Embryonic facial prominence (tissue), 1 donor: Measurements from ENCODE around the gene JAK1.

Source experiments
- DNase-seq: peaks from one replicate; pipeline ENCODE4 v3.0.0-alpha.2; 2016; ENCODE audit errors: extremely low spot score

Gene JAK1

GRCh38 chr1:64866689-64867088 is 99.7 kb downstream of the JAK1 start:
- no peak for DNase-seq

DNA sequence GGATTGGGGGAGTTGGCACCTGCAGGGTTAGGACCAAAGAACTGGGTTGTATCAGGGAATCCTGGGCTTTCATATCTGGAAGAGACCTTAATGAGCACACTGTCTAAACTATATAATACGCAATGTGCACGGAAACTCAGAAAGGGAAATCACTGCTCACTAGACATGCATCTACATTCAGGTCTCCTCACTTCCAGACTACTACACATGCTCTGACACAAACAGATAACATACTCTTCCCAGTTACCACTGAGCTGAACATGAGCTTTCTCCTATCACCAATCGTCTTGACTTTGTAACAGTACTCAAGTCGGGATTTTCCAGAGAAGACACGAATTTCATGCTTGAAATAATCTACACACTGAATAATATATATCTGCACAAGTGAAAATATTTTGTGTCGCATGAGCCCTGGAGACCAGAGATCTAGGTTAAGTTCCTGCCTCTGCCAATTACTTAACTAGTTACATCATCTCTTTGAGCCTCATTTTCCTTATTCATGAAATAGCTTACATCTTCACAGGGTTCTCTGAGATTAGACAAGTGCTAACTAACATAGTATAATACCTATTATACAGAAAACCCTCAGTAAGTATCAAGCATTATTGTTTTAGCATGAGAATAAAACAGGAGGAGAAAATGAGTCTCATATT is 101.1 kb downstream of the JAK1 start:
- no peak for DNase-seq

- no peak for DNase-seq
Measured at GRCh38 chr1:64864018-64864940, 102.1 kb downstream of the JAK1 start.

DNA sequence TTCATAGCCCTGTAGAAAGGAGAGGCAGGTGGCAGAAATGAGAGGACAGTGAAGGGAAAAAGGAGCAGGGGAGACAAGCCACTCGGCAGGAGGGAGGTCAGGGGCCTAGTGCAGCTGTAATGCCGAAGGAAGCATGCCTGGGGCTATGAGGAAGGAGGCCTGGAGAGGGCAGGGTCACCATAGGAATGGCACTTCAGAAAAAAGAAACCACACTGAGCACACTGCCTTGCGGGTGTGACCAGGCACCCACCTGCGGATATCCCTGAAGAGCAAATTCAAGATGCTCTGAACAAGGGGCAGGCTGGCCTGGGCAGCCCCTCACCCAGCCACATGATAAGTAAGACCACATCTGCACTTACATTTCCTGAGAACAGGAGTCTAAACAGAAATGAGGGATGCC is 104.7 kb downstream of the JAK1 start:
- DNase-seq, result no peak

DNA sequence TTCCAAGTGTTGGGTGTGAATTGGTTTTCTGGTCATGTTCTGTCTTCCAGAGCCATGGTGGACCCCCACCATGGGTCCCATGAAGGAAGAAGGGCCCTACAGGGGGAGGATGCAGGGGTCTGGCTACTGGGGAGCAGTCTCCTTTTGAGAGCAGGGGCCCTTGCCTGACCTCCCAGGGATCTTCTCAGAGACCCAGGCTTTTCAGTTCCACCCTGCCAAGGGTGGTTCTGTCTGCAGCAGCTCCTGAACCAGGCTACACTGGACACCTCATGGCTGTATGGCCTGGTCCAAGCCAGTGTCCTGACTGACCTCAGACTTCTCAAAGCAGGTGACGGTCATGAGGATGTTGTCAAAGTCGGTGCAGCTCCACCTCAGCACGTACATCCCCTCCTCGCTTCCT is 109.0 kb downstream of the JAK1 start:
- no peak for DNase-seq

GRCh38 chr1:64856553-64856952 is 109.8 kb downstream of the JAK1 start:
- no peak for DNase-seq

GRCh38 chr1:64855557-64855956 is 110.8 kb downstream of the JAK1 start:
- no peak for DNase-seq

DNA sequence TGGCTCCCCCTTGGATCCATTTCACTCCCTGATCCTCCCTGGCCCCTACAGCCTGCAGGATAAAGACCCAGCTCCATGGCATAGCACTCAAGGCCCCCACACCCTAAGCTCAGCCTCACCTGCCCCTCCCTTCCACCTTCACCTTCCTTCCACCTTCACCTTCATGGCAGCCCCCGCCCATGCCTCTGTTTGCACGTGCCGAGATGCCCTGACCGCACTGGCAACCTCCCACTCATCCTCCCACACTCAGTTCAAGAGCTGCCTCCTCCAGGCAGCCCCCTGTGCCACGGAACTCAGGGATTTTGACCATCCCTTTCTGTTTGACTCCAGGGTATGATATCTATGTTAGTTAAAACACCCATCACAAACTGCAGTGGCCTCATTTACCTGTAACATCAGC is 111.7 kb downstream of the JAK1 start:
- no peak for DNase-seq

GRCh38 chr1:64851664-64852063 is 114.7 kb downstream of the JAK1 start:
- no peak for DNase-seq

- no peak for DNase-seq
Measured at GRCh38 chr1:64850846-64851245, 115.5 kb downstream of the JAK1 start.

DNA sequence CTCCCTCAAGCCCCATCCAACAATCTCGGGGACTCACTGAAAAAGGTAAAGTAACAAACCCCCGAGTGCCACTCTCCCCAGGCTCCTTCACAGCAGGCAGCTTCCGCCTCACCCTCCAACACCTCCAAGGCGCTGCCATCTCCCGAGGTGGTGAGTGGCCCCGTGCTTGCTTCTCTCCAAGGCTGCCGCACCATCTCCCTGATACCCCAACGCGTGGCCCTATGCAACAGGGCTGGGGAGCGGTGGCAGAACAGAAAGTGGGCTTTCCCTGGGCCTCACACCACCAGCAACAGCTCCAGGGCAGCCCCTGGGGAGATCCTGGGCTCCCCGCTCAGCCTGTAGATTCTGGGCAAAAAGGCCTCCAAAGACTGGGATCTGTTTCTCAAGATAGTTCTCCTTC is 116.4 kb downstream of the JAK1 start:
- DNase-seq, result no peak

- DNase-seq, result no peak
Measured at GRCh38 chr1:64848803-64849202, 117.5 kb downstream of the JAK1 start.

GRCh38 chr1:64848136-64848535 is 118.2 kb downstream of the JAK1 start:
- no peak for DNase-seq

DNA sequence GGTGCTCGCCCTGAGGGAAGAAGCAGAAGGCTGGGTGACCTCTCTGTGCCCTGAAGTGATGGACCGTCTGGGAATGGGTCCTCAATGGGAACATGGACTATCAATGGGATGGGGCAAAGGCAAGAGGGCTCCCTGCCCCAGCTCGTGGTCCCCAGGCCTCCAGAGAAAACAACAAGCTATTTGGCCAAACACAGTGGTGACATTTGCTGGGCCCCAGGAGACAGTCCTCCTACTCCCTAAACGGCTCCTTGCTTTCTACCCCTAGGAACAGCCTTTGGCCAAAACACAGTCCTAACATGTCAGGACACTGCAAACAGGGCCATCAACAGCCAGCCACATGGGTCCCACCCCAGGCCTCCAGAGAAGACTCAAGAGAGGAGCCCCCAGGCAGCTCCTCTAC is 118.7 kb downstream of the JAK1 start:
- DNase-seq, result no peak

- DNase-seq, result no peak
Measured at GRCh38 chr1:64846573-64847430, 119.5 kb downstream of the JAK1 start.

DNA sequence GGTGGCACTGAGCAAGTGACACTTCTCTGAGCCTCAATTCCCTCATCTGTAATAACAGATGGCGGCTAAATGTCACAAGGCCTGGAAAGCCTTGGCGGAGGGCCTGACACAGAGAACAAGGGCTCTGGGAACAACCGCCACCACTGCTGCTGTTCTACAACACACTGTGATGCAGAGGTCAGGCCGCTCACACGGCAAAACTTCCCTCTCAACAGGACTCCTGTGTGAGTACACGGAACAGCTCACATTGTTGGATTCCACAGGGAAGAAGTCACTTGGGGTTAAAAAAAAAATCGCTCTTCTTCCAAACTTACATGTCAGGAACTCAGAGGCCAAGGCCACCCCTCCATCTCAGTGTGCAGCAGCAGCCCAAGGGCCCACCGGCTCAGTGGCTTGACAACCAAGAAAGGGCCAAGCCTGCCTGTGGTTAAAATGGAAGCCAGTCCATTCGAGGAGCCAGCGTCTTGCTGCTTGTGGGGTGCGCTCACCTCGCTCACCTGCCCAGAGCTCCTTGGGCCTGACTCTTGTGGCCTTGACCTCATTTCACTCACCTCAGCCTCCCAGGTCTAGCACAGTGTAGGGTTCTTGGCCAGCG is 120.4 kb downstream of the JAK1 start:
- no peak for DNase-seq

GRCh38 chr1:64844609-64845008 is 121.7 kb downstream of the JAK1 start:
- DNase-seq, result no peak

DNA sequence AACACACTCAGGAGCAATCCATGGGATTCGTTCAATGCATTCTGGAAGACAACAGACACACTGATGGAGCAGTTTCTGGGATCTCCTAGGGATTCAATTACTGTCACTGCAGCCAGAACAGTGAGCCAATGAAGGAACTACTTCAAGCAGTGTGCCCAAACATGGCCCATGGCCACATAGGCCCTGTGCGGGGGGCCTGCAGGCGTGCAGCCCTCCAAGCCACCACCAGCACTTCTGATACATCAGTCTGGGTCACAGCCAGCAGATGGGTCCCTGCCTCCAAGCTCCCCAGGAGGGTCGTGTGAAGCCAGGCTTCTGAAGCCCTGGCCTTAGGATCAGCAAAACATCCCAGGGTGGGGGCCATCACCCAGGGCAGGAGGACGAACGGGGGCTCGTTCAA is 122.2 kb downstream of the JAK1 start:
- no peak for DNase-seq

DNA sequence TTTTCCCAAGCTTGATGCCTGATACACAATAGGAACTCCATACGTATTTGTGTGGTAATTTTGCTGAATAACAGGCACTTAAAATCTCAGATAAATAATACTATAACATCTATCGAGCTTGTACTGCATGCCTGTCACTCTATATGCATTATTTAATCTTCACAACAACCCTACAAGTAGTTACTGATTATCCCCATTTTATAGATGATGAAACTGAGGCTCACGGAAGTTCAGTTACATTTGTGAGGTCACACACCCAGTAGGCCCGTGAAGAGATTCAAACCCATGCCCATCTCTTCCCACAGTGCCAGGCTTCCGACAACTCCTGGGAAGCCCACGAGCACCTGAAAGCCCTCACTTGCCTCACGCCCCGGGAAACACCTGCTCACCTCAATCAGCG is 122.7 kb downstream of the JAK1 start:
- DNase-seq, result no peak

DNA sequence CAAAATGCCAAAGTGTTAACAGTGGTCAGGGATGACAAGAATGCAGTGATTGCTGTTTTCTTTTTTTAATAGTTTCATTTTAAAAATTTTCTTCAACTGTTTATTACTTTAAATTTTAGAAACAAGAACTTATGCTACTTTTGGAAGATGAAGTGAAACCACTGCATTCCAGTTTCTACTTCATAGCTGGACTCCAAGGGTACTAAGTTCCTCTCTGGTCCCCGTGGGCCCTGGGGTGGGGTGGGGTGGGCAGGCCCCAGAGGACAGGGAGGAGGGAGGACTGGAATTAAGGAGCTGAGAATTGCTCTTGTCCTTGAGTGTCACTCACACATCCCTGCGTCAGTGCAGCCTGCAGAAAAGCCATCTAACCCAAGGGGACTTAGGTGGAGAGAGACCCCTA is 124.1 kb downstream of the JAK1 start:
- no peak for DNase-seq

DNA sequence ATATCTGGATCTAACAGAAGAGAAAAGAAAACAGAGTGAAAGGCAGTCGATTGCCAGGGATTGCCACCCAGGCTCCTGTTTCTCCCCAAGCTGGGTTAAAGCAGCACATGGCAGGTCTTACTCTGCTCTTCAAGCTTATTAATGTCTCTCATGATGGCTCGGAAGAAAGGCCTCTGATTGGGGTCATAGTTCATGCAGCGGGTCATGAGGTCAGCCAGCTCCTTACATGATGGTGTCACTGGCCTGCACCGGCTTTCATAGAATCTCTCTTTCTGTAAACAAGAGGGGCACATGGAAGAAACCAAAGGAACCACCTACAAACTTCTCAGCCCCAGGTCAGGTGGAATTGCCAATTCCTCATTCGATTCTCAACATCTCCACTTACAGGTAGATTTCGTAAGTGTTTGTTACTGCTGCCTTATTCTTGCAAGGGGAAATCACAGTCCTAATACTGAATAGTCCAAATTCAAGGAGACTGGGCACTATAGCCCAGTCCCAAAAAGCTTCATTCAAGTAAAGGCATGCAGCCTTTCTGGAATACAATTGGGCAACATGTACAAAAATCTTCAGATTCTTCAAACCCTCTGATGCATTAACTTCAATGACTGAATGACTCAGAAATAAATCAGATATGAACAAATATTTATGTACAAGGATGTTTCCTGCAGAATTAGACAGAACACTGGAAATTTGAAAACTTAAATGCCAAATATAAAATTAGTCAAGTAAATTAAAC is 124.9 kb downstream of the JAK1 start:
- no peak for DNase-seq
